ENCODE measurements around the gene LRP1. TPM values are rescaled to one million over a fixed set of nuclear protein-coding genes. Genes with fewer than 3 reads are reported as not detected.

Gene LRP1
- 56.0 TPM for total RNA-seq

GRCh38 chr12:57127726-57128518 lies at the start of gene LRP1:
TSS of gene LRP1 (plus strand) at chr12:57128483. CDS start at chr12:57128965, 482 bp downstream.
- Histone ChIP-seq H3K9me3 (ENCODE audit: low read depth, low read length) (no peaks in the 10 kb centered on the region), H3K4me3 (ENCODE audit: low read length) (peak within 1 kb of the TSS; percentile 62)

GRCh38 chr12:57078519-57079404 lies 49.5 kb upstream of the LRP1 start, which contains the start of gene NEMP1:
TSS of gene NEMP1 (minus strand) at chr12:57078791. CDS start at chr12:57078745, 46 bp downstream.
- no peaks in the 10 kb centered on the region for H3K9me3 ChIP-seq (ENCODE audit: low read depth, low read length)
- H3K4me1 ChIP-seq (ENCODE audit: insufficient read depth, low read length) = peaks cover 20% of the 10 kb centered on the region
- peak within 1 kb of the TSS; percentile 80 for H3K4me3 ChIP-seq (ENCODE audit: low read length)
- H3K27me3 ChIP-seq (ENCODE audit: insufficient read depth, low read length) = no peaks in the 10 kb centered on the region

More at GRCh38 chr12:57127726-57128518, at the start of gene LRP1:
- Histone ChIP-seq H3K27me3 (ENCODE audit: insufficient read depth, low read length) (peaks cover 14% of the 10 kb centered on the region), H3K4me1 (ENCODE audit: insufficient read depth, low read length) (peaks cover 38% of the 10 kb centered on the region)

- peaks cover 20% of the 10 kb centered on the region for H3K4me1 ChIP-seq (ENCODE audit: insufficient read depth, low read length)
- no peaks in the 10 kb centered on the region for H3K9me3 ChIP-seq (ENCODE audit: low read depth, low read length)
- no peak overlapping the region for H3K4me3 ChIP-seq (ENCODE audit: low read length)
- H3K27me3 ChIP-seq (ENCODE audit: insufficient read depth, low read length) = no peaks in the 10 kb centered on the region
These were observed 48.5 kb upstream of the LRP1 start for GRCh38 chr12:57079821-57080220.

GRCh38 chr12:57080855-57081254 lies 47.4 kb upstream of the LRP1 start:
- Histone ChIP-seq H3K4me1 (ENCODE audit: insufficient read depth, low read length) (peaks cover 23% of the 10 kb centered on the region), H3K4me3 (ENCODE audit: low read length) (no peak overlapping the region), H3K27me3 (ENCODE audit: insufficient read depth, low read length) (no peaks in the 10 kb centered on the region), H3K9me3 (ENCODE audit: low read depth, low read length) (no peaks in the 10 kb centered on the region)

GRCh38 chr12:57085999-57086492 lies 42.2 kb upstream of the LRP1 start:
- Histone ChIP-seq H3K9me3 (ENCODE audit: low read depth, low read length) (no peaks in the 10 kb centered on the region), H3K4me3 (ENCODE audit: low read length) (no peak overlapping the region), H3K4me1 (ENCODE audit: insufficient read depth, low read length) (peaks cover 37% of the 10 kb centered on the region), H3K27me3 (ENCODE audit: insufficient read depth, low read length) (no peaks in the 10 kb centered on the region)

- no peaks in the 10 kb centered on the region for H3K9me3 ChIP-seq (ENCODE audit: low read depth, low read length)
- no peaks in the 10 kb centered on the region for H3K27me3 ChIP-seq (ENCODE audit: insufficient read depth, low read length)
- H3K4me3 ChIP-seq (ENCODE audit: low read length) = peak overlapping the region; percentile 91
- H3K4me1 ChIP-seq (ENCODE audit: insufficient read depth, low read length) = peaks cover 40% of the 10 kb centered on the region
These were observed 41.7 kb upstream of the LRP1 start for GRCh38 chr12:57086493-57087009.

GRCh38 chr12:57087010-57087690 lies 41.1 kb upstream of the LRP1 start:
- Histone ChIP-seq H3K9me3 (ENCODE audit: low read depth, low read length) (no peaks in the 10 kb centered on the region), H3K27me3 (ENCODE audit: insufficient read depth, low read length) (no peaks in the 10 kb centered on the region), H3K4me3 (ENCODE audit: low read length) (peak overlapping the region; percentile 91), H3K4me1 (ENCODE audit: insufficient read depth, low read length) (peaks cover 42% of the 10 kb centered on the region)

GRCh38 chr12:57087691-57088353 lies 40.5 kb upstream of the LRP1 start:
- peak overlapping the region; percentile 91 for H3K4me3 ChIP-seq (ENCODE audit: low read length)
- H3K9me3 ChIP-seq (ENCODE audit: low read depth, low read length) = no peaks in the 10 kb centered on the region
- no peaks in the 10 kb centered on the region for H3K27me3 ChIP-seq (ENCODE audit: insufficient read depth, low read length)
- H3K4me1 ChIP-seq (ENCODE audit: insufficient read depth, low read length) = peaks cover 44% of the 10 kb centered on the region

- Histone ChIP-seq H3K4me3 (ENCODE audit: low read length) (peak within 1 kb of the TSS; percentile 91), H3K4me1 (ENCODE audit: insufficient read depth, low read length) (peaks cover 48% of the 10 kb centered on the region), H3K27me3 (ENCODE audit: insufficient read depth, low read length) (no peaks in the 10 kb centered on the region), H3K9me3 (ENCODE audit: low read depth, low read length) (no peaks in the 10 kb centered on the region)
These were observed 39.7 kb upstream of the LRP1 start, which contains the start of gene NAB2 for GRCh38 chr12:57088354-57089270. TSS of gene NAB2 (plus strand) at chr12:57089114. CDS start at chr12:57089272, 158 bp downstream.

- peaks cover 57% of the 10 kb centered on the region for H3K4me1 ChIP-seq (ENCODE audit: insufficient read depth, low read length)
- peak overlapping the region; percentile 58 for H3K4me3 ChIP-seq (ENCODE audit: low read length)
- H3K9me3 ChIP-seq (ENCODE audit: low read depth, low read length) = no peaks in the 10 kb centered on the region
- H3K27me3 ChIP-seq (ENCODE audit: insufficient read depth, low read length) = no peaks in the 10 kb centered on the region
These were observed 38.7 kb upstream of the LRP1 start for GRCh38 chr12:57089271-57090245.

- Histone ChIP-seq H3K9me3 (ENCODE audit: low read depth, low read length) (no peaks in the 10 kb centered on the region), H3K4me3 (ENCODE audit: low read length) (no peak overlapping the region), H3K4me1 (ENCODE audit: insufficient read depth, low read length) (peaks cover 61% of the 10 kb centered on the region), H3K27me3 (ENCODE audit: insufficient read depth, low read length) (no peaks in the 10 kb centered on the region)
These were observed 37.8 kb upstream of the LRP1 start for GRCh38 chr12:57090490-57090889.

- peaks cover 56% of the 10 kb centered on the region for H3K4me1 ChIP-seq (ENCODE audit: insufficient read depth, low read length)
- H3K27me3 ChIP-seq (ENCODE audit: insufficient read depth, low read length) = no peaks in the 10 kb centered on the region
- no peaks in the 10 kb centered on the region for H3K9me3 ChIP-seq (ENCODE audit: low read depth, low read length)
- H3K4me3 ChIP-seq (ENCODE audit: low read length) = no peak overlapping the region
These were observed 37.2 kb upstream of the LRP1 start for GRCh38 chr12:57090924-57091637.

Data from mononuclear cell (primary cell).